Measurements from ENCODE around the gene PAXX. TPM values are rescaled to one million over a fixed set of nuclear protein-coding genes. Genes with fewer than 3 reads are reported as not detected.
"Not testable (repeated sequence)": the region's sequence is repeated elsewhere in the genome, so short reads cannot be mapped to it uniquely, and the experiment has no call there.

The PAXX gene
- total RNA-seq, 1 experiment from 2014 or later: 44.1 TPM

DNA sequence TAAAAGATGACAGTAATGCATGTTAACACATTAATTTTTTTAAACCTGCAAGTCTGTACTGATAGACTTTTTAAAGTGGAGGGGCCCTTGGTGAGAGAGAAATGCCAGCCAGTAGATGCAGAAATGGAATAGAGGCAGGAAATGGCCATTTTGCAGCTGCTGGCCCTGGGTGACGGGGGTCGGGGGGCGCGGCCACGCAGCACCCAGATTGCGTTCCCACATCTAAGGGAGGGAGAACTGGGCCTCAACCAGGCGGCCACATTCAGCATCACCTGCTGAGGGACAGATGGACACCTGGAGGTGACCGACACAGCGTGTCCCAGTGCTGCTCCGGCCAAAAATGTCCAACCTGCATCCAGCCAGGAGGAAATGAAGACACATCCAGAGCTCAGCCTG is 10.4 kb downstream of the PAXX start (continued):
- TF ChIP-seq, protein P1, sequence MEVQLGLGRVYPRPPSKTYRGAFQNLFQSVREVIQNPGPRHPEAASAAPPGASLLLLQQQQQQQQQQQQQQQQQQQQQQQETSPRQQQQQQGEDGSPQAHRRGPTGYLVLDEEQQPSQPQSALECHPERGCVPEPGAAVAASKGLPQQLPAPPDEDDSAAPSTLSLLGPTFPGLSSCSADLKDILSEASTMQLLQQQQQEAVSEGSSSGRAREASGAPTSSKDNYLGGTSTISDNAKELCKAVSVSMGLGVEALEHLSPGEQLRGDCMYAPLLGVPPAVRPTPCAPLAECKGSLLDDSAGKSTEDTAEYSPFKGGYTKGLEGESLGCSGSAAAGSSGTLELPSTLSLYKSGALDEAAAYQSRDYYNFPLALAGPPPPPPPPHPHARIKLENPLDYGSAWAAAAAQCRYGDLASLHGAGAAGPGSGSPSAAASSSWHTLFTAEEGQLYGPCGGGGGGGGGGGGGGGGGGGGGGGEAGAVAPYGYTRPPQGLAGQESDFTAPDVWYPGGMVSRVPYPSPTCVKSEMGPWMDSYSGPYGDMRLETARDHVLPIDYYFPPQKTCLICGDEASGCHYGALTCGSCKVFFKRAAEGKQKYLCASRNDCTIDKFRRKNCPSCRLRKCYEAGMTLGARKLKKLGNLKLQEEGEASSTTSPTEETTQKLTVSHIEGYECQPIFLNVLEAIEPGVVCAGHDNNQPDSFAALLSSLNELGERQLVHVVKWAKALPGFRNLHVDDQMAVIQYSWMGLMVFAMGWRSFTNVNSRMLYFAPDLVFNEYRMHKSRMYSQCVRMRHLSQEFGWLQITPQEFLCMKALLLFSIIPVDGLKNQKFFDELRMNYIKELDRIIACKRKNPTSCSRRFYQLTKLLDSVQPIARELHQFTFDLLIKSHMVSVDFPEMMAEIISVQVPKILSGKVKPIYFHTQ (CRISPR knock-in tag; IDR thresholded peaks at IDR 0.05): no peak

DNA sequence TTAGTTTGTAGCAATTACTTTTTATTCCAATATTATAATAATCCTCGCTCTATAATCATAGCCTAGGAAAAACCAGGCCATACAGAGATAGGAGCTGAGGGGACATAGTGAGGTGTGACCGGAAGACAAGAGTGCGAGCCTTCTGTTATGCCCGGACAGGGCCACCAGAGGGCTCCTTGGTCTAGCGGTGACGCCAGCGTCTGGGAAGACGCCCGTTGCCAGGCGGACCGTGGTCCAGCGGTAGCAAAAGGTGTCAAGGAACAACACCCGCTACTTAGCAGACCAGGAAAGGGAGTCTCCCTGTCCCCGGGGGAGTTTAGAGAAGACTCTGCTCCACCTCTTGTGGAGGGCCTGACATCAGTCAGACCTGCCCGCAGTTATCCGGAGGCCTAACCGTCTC is 12.1 kb downstream of the PAXX start:
- H3K36me3 Mint-ChIP-seq; H3K4me3 Mint-ChIP-seq; H3K4me1 Mint-ChIP-seq; ATAC-seq; H3K27me3 Mint-ChIP-seq (ENCODE audit: low read depth); H3K27ac Mint-ChIP-seq; H3K9me3 Mint-ChIP-seq; POLR2A ChIA-PET: not testable (repeated sequence)
- DNase-seq (ENCODE audit: low spot score): peak; percentile 59
- CTCF ChIA-PET: interaction anchor here (0.7 to 3.7 kb wide), 7 partner anchors 10 to 56 kb away, joined by 3 to 23 read pairs (median 6); partner anchors contain the start of gene PAXX
- TF ChIP-seq, protein P2, sequence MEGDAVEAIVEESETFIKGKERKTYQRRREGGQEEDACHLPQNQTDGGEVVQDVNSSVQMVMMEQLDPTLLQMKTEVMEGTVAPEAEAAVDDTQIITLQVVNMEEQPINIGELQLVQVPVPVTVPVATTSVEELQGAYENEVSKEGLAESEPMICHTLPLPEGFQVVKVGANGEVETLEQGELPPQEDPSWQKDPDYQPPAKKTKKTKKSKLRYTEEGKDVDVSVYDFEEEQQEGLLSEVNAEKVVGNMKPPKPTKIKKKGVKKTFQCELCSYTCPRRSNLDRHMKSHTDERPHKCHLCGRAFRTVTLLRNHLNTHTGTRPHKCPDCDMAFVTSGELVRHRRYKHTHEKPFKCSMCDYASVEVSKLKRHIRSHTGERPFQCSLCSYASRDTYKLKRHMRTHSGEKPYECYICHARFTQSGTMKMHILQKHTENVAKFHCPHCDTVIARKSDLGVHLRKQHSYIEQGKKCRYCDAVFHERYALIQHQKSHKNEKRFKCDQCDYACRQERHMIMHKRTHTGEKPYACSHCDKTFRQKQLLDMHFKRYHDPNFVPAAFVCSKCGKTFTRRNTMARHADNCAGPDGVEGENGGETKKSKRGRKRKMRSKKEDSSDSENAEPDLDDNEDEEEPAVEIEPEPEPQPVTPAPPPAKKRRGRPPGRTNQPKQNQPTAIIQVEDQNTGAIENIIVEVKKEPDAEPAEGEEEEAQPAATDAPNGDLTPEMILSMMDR (IDR thresholded peaks at IDR 0.05): peak; percentile 41

DNA sequence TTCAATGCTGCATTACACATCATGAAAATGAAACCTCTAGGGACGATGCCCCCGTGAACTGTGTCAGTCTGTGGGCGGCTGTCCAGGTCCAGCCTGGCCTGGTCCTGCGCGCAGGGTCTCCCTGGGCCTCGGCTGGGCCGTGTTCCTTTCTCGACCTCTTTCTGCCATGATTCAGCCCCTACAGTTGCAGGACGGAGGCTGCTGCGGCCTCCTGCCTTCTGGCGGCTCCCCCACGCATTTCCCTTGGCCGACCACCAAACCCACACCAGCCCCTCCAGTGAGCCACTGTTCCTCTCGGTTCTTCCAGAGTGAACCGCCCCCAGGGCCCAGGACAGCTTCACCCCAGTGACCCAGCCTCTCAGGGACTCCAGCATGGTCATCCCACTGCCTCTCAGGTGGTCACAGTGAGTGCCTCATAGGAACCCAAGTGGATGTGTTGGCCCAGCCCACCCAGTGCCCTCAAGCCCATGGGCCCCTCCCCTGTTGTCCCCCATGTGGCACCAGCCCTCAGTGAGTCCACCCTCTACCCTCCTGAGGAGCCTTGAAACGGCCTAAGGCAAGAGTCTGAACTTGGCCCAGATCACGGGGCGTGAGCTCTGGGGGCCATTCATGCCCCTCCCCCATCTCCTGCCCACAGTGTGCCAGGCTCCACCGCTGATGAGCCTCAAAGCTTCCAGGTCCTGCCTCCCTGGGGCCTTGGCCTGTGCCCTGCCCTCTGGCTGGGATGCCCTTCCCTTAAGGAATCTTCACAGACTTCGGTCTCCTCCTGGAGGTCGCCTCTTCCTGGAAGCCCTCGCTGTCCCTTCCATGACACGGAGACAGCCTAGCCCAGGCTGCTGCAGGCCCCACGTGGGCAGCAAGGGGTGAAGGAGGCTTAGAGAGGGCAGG is 14.1 kb downstream of the PAXX start:
- DNase-seq (ENCODE audit: low spot score) (no peak), ATAC-seq (no peak)
- Mint-ChIP-seq H3K9me3 (peaks cover 8% of the 10 kb centered on the region), H3K4me3 (no peak overlapping the region), H3K4me1 (no peaks in the 10 kb centered on the region), H3K27ac (no peak overlapping the region), H3K36me3 (peaks cover 6% of the 10 kb centered on the region; the same call in 1 of the 2 replicates), H3K27me3 (ENCODE audit: low read depth) (peaks cover 6% of the 10 kb centered on the region; the same call in 1 of the 2 replicates)
- CTCF ChIA-PET: interaction anchor here (1.4 to 3.7 kb wide), 2 partner anchors 23 kb away, joined by 9 to 23 read pairs; no protein-coding TSS in a partner anchor
- TF ChIP-seq OVOL2 (CRISPR knock-in tag; IDR thresholded peaks at IDR 0.05; ENCODE audit: borderline replicate concordance): no peak
- TF ChIP-seq, protein P3, sequence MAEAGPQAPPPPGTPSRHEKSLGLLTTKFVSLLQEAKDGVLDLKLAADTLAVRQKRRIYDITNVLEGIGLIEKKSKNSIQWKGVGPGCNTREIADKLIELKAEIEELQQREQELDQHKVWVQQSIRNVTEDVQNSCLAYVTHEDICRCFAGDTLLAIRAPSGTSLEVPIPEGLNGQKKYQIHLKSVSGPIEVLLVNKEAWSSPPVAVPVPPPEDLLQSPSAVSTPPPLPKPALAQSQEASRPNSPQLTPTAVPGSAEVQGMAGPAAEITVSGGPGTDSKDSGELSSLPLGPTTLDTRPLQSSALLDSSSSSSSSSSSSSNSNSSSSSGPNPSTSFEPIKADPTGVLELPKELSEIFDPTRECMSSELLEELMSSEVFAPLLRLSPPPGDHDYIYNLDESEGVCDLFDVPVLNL (CRISPR knock-in tag; IDR thresholded peaks at IDR 0.05; ENCODE audit: borderline replicate concordance, low read depth): no peak
- TF ChIP-seq FOXJ3 (CRISPR knock-in tag; IDR thresholded peaks at IDR 0.05; ENCODE audit: borderline replicate concordance): no peak
- TF ChIP-seq, protein P4, sequence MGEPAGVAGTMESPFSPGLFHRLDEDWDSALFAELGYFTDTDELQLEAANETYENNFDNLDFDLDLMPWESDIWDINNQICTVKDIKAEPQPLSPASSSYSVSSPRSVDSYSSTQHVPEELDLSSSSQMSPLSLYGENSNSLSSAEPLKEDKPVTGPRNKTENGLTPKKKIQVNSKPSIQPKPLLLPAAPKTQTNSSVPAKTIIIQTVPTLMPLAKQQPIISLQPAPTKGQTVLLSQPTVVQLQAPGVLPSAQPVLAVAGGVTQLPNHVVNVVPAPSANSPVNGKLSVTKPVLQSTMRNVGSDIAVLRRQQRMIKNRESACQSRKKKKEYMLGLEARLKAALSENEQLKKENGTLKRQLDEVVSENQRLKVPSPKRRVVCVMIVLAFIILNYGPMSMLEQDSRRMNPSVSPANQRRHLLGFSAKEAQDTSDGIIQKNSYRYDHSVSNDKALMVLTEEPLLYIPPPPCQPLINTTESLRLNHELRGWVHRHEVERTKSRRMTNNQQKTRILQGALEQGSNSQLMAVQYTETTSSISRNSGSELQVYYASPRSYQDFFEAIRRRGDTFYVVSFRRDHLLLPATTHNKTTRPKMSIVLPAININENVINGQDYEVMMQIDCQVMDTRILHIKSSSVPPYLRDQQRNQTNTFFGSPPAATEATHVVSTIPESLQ (CRISPR knock-in tag; IDR thresholded peaks at IDR 0.05): no peak
- no peak for TF ChIP-seq GTF2I (CRISPR knock-in tag; conservative IDR thresholded peaks at IDR 0.05)
- TF ChIP-seq NR3C1 (CRISPR knock-in tag; conservative IDR thresholded peaks at IDR 0.05; ENCODE audit: low read depth): no peak
- TF ChIP-seq JAZF1 (CRISPR knock-in tag; IDR thresholded peaks at IDR 0.05): no peak
- no peak for TF ChIP-seq GRHL2 (CRISPR knock-in tag; IDR thresholded peaks at IDR 0.05; ENCODE audit: insufficient replicate concordance, severe bottlenecking)
- TF ChIP-seq, protein P5, sequence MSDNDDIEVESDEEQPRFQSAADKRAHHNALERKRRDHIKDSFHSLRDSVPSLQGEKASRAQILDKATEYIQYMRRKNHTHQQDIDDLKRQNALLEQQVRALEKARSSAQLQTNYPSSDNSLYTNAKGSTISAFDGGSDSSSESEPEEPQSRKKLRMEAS (CRISPR knock-in tag; IDR thresholded peaks at IDR 0.05): no peak
- no peak for TF ChIP-seq SMAD4 (CRISPR knock-in tag; IDR thresholded peaks at IDR 0.05)
- POLR2A ChIA-PET: no interaction called here

Data from WTC11 (cell line).